Measurements from ENCODE around the gene SSU72.

- no peak for TF ChIP-seq CTCF (IDR thresholded peaks at IDR 0.05; ENCODE audit: insufficient read depth, low read length, poor library complexity, severe bottlenecking)
- TF ChIP-seq EZH2phosphoT487 (conservative IDR thresholded peaks at IDR 0.05; ENCODE audit: low read length) = no peak
Measured at GRCh38 chr1:1550591-1551432, 23.9 kb downstream of the SSU72 start.
